ENCODE data around the gene POLG2.
"Not testable (repeated sequence)": the region's sequence is repeated elsewhere in the genome, so short reads cannot be mapped to it uniquely, and the experiment has no call there.

Gene POLG2

DNA sequence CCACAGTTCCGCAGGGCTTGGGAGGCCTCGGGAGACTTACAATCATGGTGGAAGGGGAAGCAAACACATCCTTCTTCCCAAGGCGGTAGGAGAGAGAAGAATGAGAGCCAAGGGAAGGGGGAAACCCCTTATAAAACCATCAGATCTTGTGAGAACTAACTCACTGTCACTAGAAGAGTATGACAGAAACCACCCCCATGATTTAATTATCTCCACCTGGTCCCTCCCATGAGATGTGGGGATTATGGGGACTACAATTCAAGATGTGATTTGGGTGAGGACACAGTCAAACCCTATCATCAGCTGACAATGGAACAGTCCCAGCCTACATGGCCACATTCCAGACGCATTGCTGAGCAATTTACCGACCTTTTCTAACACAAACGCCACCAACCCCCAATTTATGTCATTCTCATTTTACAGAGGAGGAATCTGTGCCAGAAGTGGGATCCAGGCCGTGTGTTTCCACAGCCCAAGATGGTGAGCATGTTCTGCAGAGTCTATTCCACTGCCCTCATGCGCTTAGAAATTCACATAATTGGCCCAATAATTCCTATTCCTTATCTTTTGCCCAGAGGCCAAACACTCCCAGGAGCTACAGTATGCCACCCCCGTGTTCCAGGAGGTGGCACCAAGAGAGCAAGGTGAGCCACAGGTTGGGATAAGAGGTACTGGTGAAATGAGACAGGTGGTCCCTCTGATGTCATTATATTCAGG lies 30.7 kb downstream of the POLG2 start:
- Histone ChIP-seq H3K79me2 (ENCODE audit: insufficient read depth, low read depth) (no peaks in the 10 kb centered on the region), H3K4me1 (ENCODE audit: low read depth, poor library complexity, severe bottlenecking) (no peaks in the 10 kb centered on the region), H3K36me3 (ENCODE audit: insufficient read depth) (no peaks in the 10 kb centered on the region), H3K9ac (no peak overlapping the region), H3K27me3 (ENCODE audit: insufficient read depth, low read depth) (no peaks in the 10 kb centered on the region), H3K4me3 (IDR thresholded peaks at IDR 0.05; ENCODE audit: insufficient read depth, low read depth, low read length) (no peak overlapping the region), H2AFZ (ENCODE audit: low read depth) (no peak overlapping the region), H4K20me1 (ENCODE audit: insufficient read depth) (no peaks in the 10 kb centered on the region), H3K4me2 (no peak overlapping the region), H3K27ac (no peak overlapping the region)
- no peak for TF ChIP-seq CTCF (conservative IDR thresholded peaks at IDR 0.05; ENCODE audit: low read depth, low read length)

- Histone ChIP-seq H3K27me3 (ENCODE audit: insufficient read depth, low read depth) (no peaks in the 10 kb centered on the region), H3K27ac (no peak overlapping the region), H3K4me2 (no peak overlapping the region), H3K79me2 (ENCODE audit: insufficient read depth, low read depth) (no peaks in the 10 kb centered on the region), H2AFZ (ENCODE audit: low read depth) (no peak overlapping the region), H3K36me3 (ENCODE audit: insufficient read depth) (no peaks in the 10 kb centered on the region), H3K4me1 (ENCODE audit: low read depth, poor library complexity, severe bottlenecking) (no peaks in the 10 kb centered on the region), H3K4me3 (IDR thresholded peaks at IDR 0.05; ENCODE audit: insufficient read depth, low read depth, low read length) (no peak overlapping the region), H4K20me1 (ENCODE audit: insufficient read depth) (no peaks in the 10 kb centered on the region), H3K9ac (no peak overlapping the region)
- no peak for TF ChIP-seq CTCF (conservative IDR thresholded peaks at IDR 0.05; ENCODE audit: low read depth, low read length)
Observed at GRCh38 chr17:64461788-64462187, 35.1 kb downstream of the POLG2 start.

GRCh38 chr17:64460955-64461354 lies 35.9 kb downstream of the POLG2 start:
- Histone ChIP-seq H3K9ac (no peak overlapping the region), H4K20me1 (ENCODE audit: insufficient read depth) (no peaks in the 10 kb centered on the region), H3K36me3 (ENCODE audit: insufficient read depth) (no peaks in the 10 kb centered on the region), H3K4me1 (ENCODE audit: low read depth, poor library complexity, severe bottlenecking) (peaks cover 4% of the 10 kb centered on the region), H2AFZ (ENCODE audit: low read depth) (no peak overlapping the region), H3K27me3 (ENCODE audit: insufficient read depth, low read depth) (no peaks in the 10 kb centered on the region), H3K27ac (no peak overlapping the region), H3K79me2 (ENCODE audit: insufficient read depth, low read depth) (no peaks in the 10 kb centered on the region), H3K4me2 (no peak overlapping the region), H3K4me3 (IDR thresholded peaks at IDR 0.05; ENCODE audit: insufficient read depth, low read depth, low read length) (no peak overlapping the region)
- TF ChIP-seq CTCF (conservative IDR thresholded peaks at IDR 0.05; ENCODE audit: low read depth, low read length): no peak

GRCh38 chr17:64459818-64460217 lies 37.0 kb downstream of the POLG2 start:
- not testable (repeated sequence) for H3K4me3 ChIP-seq (IDR thresholded peaks at IDR 0.05; ENCODE audit: insufficient read depth, low read depth, low read length); H3K36me3 ChIP-seq (ENCODE audit: insufficient read depth); H3K79me2 ChIP-seq (ENCODE audit: insufficient read depth, low read depth); H3K4me2 ChIP-seq; H3K27me3 ChIP-seq (ENCODE audit: insufficient read depth, low read depth); H4K20me1 ChIP-seq (ENCODE audit: insufficient read depth); H2AFZ ChIP-seq (ENCODE audit: low read depth); H3K4me1 ChIP-seq (ENCODE audit: low read depth, poor library complexity, severe bottlenecking); H3K27ac ChIP-seq; H3K9ac ChIP-seq

GRCh38 chr17:64459284-64459747 lies 37.5 kb downstream of the POLG2 start:
- no peaks in the 10 kb centered on the region for H3K36me3 ChIP-seq (ENCODE audit: insufficient read depth)
- H3K27me3 ChIP-seq (ENCODE audit: insufficient read depth, low read depth): no peaks in the 10 kb centered on the region
- H3K4me3 ChIP-seq (IDR thresholded peaks at IDR 0.05; ENCODE audit: insufficient read depth, low read depth, low read length): no peak overlapping the region
- no peaks in the 10 kb centered on the region for H3K79me2 ChIP-seq (ENCODE audit: insufficient read depth, low read depth)
- no peak for TF ChIP-seq CTCF (conservative IDR thresholded peaks at IDR 0.05; ENCODE audit: low read depth, low read length)
- H4K20me1 ChIP-seq (ENCODE audit: insufficient read depth): no peaks in the 10 kb centered on the region
- peaks cover 4% of the 10 kb centered on the region for H3K4me1 ChIP-seq (ENCODE audit: low read depth, poor library complexity, severe bottlenecking)
- no peak overlapping the region for H3K27ac ChIP-seq
- H2AFZ ChIP-seq (ENCODE audit: low read depth): no peak overlapping the region
- no peak overlapping the region for H3K4me2 ChIP-seq
- H3K9ac ChIP-seq: no peak overlapping the region
